Pons (tissue), 1 donor: ENCODE results near the gene PTTG2.
A peak's percentile ranks its signal among the peaks of the same experiment; 100 is the strongest.

Experiments
- DNase-seq: peaks from one replicate; pipeline ENCODE4 v3.0.0-alpha.2; 2016; ENCODE audit warnings: low spot score

PTTG2 gene

DNA sequence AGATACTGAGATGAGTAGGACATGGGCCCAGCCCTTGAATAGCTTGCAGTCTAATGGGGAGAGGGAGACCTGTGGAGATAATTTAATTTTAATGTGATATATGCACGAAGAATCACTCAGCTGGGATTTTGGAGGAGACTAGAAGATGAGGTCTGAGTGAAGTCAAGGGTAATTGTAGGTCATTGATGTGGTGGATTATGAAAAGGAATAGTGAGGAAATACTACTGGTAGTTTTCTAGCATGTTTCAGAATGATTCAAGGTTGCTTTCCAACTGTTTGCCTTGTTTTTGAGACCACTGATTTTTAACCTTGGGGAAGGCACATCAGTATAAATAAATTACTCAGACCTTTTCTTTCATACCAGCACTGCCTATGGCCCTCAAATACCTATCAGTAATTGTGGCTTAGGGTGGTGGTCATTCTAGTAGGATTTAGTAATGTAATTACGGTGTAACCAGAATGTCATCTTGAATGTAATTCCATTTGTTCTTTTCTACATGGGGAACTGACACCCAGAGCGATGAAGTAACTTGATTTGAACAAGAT is 25.6 kb downstream of the PTTG2 start:
- DNase-seq = no peak

GRCh38 chr4:37988670-37989069 is 28.5 kb downstream of the PTTG2 start:
- no peak for DNase-seq

DNA sequence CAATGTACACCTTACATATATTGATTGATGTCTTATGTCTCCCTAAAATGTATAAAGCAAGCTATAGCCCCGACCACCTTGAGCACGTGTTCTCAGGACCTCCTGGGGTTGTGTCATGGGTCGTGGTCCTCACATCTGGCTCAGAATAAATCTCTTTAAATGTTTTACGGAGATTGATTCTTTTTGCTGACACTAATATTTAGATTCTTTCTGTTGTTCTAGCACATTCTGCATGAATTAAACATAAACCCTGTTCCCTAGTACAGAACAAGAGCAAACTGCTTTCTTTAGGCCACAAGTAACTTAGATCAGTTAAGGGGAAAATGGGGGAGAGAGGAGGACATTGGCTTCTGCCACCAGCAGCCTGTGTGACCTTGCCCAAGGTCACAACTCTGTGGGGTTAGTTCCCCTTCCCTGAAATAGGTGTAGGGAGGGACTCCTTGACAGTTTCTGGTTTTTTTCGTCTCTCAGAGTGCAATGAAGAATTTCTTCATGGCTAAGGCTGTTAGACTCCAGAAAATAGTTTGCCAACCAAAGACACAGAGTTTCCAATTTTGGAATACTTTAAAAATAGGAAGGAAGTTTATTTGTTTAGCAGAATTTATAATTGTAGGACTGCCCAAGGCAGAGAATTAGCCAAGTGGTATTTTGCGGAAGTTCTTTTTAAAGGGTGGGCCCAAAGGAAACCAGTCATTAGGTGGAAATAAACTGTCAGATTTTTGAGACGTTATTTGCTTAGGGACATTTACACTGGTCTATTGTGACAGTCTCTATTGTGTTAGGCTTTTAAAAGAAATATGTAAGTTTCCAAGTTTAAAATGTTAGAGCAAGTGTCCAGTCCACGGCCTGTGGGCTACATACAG is 29.4 kb downstream of the PTTG2 start:
- peak; percentile 22 for DNase-seq

- no peak for DNase-seq
Observed at GRCh38 chr4:37990731-37991245, 30.6 kb downstream of the PTTG2 start.

GRCh38 chr4:37991623-37992410 is 31.6 kb downstream of the PTTG2 start:
- no peak for DNase-seq

DNA sequence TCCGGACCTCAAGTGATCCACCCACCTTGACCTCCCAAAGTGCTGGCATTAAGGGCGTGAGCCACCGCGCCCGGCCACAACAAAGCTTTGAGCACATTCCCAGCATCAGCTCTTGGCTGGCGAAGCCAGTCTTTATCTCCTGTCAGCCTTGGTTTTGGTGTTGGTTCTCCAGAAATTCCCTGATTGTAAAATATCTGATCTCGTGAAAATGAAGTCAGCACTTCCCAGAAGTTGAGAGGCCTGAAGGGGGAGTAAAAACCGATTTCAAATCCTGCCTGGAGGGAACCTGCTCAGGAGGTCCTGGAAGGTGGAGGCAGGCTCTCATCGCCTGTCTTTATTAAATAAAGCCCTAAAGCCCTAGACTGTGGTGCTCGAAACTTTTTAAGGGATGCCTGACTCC is 33.6 kb downstream of the PTTG2 start:
- DNase-seq = no peak

GRCh38 chr4:37994569-37994968 is 34.4 kb downstream of the PTTG2 start:
- DNase-seq = no peak

DNA sequence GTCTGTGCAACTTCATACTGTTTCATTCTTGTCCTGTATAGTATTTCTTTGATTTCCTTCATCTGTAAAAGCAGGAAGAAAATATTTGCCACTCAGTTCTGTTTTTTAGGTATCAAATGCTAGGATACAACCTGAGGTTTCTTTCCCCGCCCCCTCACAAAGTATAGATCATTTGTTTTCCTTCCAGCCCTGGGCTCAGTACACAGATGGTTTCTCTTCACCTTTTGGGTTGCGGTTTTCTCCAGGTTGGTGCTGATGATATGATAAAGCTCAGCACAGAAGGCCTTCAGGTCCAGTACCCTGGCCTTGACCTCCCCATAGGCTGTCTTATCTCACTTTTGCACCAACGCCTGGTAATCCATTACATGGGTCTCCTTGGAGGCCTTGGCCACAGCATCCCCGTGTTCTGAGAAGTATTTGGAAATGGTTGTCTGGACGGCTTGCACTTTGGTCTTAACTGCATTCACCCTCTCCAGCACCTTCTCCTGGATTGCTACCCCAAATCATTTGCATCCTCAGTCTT is 35.2 kb downstream of the PTTG2 start:
- DNase-seq = no peak

DNA sequence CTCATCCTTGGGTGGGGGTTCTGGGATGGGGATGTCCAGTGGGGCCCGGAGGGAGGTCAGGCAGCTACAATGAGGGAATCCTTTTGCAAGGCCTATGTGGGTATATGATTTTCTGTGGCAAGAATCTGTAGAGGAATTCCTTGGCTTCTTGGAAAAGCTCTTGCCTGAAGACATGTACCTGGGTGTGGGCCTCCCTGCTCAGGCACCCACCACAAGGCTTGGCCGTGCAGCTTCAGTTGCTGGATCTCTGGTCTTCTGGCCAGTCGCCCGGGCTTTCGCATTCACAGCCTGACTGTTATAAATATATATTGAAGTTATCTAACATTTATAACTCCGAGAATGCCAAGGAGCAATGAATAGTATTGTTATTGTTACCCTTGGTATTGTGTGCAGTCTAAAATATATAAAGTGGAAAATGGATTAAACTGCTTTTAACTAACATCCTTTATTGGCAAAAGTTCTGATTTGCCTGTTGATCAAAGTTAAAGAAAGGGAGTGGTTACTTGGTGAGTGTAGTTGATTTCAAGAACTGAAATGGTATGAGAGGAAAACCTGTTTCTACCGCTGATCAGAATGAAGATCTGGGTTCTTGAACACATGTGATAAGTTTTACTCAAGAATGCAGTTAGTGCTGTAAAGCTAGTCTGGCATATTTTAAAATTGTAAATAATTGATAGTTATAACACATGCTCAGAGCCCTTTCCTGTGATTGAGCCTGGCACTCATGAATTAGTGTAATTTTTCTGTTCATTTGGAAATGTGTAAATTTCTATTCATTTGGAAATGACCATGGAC is 36.0 kb downstream of the PTTG2 start:
- no peak for DNase-seq

GRCh38 chr4:37998226-37998625 is 38.0 kb downstream of the PTTG2 start:
- DNase-seq = no peak

DNA sequence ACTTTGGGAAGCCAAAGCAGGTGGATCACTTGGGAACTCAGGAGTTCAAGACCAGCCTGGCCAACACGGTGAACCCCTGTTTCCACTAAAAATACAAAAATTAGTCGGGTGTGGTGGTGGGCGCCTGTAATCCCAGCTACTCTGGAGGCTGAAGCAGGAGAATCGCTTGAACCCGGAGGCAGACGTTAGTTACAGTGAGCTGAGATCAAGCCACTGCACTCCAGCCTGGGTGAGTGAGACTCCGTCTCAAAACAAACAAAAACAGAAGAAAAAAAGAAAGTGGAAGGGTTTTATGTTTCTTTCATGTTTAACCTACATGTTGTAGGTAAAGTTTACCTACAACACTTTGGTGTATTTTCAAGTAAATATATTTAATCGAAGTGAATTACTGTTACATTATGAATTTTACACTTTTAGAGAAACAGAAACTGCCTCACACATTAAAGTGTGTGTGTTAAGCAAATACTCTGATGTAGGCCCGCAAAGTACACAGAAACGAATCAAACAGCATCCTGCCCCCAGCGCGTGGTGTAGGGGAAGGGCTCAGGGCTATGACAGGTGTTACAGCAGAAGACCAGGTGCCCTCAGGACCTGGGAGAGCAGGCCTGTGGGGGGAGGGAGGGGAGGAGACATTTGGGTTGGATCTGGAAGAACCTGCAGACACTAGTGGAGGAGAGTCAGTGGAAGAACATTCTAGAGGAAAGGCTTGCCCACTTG is 39.0 kb downstream of the PTTG2 start:
- no peak for DNase-seq

DNA sequence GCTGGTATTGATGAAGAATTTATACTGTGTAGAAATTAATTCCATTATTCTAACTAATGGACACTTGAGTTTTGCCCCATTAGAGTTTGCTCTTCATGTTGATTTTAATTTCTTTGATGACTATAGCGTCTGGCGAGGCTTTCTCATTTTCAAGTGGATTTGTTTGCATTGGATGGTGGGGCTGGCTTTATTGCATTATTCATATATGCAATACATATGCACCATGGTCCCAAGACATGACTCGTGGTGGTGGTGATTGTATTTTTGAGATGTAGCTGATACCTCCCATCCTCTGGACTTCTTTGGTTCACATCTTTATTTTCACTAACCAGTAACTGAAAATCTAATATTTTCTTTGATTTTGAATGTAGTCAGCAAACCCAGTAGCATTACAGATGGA is 39.8 kb downstream of the PTTG2 start:
- DNase-seq = no peak

DNA sequence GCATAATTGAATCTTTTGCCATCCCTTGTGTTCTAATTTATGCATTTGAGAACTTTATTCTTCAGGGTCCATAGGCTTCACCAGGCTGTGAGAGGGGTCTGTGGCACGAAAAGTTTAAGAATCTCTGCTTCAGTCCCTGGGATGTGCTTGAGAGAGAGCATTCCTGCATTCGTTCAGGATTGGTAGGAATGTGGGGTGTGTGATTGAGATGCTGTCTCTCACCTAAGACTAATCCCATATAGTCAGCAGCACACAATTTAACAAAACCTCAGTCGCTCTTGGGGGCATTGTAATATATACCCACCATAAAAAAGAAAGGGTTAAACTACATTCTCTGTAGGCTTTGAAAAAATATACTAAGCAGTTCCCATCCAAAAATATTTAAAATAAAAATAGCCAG is 41.7 kb downstream of the PTTG2 start:
- DNase-seq = no peak

DNA sequence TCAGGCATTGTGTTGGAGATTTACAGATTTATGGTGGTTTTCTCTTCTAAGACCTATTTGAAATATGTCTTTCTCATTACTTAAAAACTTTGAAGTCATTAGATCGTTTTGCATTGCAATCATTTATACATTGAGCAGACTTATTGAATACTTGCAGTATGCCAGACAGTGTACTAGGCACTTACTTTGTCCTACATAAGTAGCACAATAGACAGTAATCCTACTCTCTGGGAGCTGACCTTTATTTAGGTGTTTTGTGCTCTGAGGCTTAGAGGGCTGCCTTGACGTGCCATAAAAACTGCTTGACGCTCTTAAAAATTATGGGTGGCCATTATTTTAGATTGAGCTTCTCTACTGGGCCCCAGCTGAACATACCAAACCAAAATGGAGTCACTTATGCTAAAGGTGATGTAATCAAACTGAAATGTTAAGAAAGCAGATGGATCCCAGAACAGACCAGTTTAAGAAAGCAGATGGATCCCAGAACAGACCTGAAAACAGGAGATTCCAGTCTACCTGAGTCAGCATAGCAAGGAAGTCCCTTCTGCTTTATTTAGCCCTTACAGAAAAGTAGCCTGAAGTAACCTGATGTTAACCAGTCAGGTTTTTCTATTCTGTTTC is 42.4 kb downstream of the PTTG2 start:
- no peak for DNase-seq

DNA sequence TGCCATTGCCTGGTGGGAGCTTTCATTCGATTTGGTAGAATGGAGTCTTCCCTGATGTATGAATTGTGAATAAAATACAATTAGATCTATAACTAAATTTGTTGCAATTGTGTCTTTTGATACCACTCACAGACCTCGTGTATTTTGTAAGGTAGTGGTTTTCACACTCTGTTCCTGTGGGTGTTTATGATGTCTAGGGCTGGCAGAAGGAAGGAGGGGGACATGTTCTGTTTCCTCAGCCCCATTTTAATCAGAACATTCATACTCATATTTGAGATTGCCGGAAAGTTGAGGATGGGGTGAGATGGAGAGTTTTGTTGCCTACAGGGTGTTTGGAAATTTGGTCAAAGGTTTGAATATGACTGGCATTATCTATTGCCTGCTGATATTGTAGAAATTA is 42.9 kb downstream of the PTTG2 start:
- DNase-seq = no peak

- DNase-seq = no peak
Observed at GRCh38 chr4:38003628-38004027, 43.4 kb downstream of the PTTG2 start.

DNA sequence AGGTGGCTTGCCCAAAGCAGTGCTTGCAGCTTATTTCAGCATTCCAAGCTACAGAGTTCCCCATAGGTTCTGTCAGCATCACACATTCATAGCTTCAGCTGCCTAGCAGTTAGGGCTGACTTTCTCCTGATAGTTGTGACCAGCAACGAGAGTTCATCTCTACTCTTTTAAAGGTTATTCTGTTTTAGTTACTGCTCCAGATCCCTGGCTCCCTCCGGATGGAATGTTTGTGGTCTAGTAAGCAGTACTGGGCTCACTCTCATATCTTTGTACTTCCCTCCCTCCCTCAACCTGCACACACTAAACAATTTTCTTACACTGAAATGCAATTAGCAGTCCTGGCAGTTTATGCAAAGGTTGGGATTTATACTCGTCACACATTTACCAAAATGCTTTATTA is 43.9 kb downstream of the PTTG2 start:
- DNase-seq = no peak

GRCh38 chr4:38004887-38005286 is 44.7 kb downstream of the PTTG2 start:
- DNase-seq = no peak

DNA sequence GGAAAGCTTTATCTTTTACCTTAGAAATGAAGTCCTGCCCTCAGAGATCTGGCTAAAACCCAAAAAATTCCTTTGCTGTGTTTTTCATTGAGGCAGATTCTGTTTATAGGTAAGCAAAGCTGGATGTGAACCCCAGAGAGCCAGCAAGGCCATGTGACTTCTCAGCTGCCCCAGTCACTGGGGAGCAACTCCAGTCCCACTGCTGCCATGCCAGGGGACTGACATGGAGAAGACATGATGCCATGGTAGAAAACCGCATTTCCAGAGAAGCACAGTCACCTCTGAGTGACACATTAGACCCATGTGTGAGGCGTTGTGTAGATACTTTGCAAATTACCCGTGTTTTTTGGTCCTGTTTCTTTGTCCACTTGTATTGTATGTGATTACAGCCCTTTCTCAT is 45.4 kb downstream of the PTTG2 start:
- no peak for DNase-seq

GRCh38 chr4:38007645-38008044 is 47.4 kb downstream of the PTTG2 start:
- no peak for DNase-seq

- DNase-seq = no peak
Observed at GRCh38 chr4:38008571-38009021, 48.4 kb downstream of the PTTG2 start.
